D341Med (cell line): Measurements from ENCODE around the gene MPZL2.

Source experiments
- DNase-seq: peaks from one replicate; pipeline ENCODE4 v3.0.0; 2012; ENCODE audit warnings: low spot score

The MPZL2 gene

DNA sequence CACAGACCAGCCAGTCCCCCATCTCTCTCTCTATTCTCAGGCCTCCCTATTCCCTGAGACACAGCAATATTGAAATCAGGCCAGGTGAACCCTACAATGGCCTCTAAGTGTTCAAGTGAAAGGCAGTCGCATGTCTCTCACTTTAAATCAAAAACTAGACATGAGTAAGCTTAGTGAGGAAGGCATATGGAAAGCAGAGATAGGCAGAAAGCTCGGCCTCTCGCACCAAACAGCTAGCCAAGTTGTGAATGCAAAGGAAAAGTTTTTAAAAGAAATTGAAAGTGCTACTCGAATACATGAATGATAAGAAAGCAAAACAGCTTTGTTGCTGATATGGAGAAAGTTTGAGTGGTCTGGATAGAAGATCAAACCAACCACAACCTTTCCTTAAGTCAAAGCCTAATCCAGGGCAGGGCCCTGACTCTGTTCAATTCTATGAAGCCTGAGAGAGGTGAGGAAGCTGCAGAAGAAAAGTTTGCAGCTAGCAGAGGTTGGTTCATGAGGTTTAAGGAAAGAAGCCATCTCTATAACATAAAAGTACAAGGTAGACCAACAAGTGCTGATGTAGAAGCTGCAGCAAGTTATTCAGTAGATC, 19.8 kb upstream of the MPZL2 start:
- DNase-seq, result no peak

DNA sequence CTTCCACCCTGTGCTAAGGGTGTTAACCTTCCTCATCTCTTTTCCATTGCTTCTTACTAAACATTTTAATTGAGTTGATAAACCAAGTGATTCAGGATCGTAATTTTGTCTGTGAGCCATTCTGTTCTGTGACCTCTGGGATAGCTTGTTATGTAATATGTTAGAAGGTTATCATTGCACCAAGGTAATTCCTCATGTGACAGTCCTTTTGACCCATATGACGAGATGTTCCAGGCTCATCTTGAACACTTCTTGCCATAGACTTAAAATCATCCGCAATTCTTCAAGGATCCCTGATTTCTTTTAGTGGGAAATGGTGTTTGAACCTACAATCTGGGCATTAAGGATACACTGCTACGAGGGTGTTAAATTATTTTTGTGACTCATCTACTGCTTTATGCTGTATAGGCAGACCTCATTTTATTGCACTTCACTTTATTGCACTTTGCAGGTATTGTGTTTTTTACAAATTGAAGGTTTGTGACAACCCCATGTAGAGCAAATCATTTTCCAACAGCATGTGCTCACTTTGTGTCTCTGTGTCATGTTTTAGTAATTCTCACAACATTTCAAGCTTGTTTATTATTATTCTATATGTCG, 19.0 kb upstream of the MPZL2 start:
- no peak for DNase-seq

DNA sequence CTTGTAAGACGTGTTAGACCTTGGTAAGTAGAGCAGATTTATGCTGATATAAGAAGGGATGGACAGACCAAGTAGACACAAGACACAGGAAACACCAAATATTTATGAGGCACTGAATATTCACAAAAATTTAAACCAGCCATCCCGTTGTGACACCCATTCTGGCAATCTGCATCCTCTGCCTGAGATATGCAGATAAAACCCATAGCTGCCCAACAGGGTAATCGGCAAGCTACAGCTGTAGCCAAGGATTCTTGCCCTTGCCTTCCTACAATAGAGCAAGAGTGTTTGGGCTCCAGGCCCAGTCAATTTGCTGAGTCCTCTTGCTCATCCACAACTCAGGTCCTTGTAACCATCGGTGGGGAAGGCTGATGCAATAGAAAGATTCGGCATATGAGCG, 18.5 kb upstream of the MPZL2 start:
- DNase-seq, result no peak

DNA sequence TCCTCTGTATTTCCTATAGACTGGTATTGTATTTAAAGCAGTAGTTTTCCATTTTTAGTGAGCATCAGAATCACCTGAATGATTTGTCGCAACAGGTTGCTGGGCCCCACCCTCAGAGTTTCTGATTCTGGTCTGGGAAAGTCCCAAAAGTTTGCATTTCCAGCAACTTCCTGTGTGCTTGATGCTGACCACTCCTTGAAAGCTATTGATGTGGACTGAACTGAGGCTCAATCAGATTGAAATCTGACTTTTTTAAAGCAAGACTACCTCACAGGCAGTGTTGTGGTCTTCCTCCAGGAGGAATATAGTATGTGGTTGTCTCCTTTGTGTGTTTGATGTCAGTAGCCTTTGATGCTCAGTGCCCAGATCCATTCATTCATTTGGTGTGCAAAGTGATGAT, 17.2 kb upstream of the MPZL2 start:
- no peak for DNase-seq

DNA sequence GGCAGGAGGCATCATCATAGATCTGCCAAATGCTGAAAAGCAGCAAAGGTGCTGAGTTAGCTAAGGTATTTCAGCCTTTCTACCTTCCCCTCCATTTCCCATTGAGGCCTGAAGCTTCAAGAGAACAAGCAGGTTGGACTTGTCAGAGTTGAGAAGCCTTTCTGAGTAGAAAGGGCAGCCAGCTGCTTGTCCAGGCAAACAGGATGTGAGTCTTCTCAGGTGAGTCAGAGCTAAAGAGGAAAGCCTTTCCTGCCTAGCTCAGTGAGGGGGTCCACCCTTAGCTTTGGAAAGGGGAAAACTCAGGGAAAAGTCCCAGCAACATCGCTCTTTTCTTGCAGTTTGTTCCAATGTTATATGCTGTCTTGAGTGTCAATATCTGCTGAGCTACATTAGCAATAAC, 13.2 kb upstream of the MPZL2 start:
- no peak for DNase-seq

DNA sequence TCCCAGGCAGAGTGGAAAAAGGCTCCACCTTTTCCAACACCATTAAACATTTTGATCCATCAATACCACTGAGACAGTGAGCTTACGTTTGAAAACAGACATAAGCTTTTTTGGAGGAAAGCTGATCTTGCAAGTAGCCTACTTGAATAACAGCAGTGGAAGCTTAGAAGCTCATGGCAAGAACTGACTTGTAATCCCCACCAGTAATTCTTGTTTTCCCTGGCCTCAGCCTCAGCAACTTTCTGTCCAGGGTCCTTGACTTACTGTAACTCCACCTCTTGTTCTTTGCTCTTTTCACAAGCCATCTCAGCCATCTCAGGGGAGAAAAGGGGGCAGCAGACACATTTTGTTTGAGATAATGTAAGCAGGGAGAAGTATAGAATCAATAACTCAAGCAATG, 12.3 kb upstream of the MPZL2 start:
- DNase-seq, result no peak

DNA sequence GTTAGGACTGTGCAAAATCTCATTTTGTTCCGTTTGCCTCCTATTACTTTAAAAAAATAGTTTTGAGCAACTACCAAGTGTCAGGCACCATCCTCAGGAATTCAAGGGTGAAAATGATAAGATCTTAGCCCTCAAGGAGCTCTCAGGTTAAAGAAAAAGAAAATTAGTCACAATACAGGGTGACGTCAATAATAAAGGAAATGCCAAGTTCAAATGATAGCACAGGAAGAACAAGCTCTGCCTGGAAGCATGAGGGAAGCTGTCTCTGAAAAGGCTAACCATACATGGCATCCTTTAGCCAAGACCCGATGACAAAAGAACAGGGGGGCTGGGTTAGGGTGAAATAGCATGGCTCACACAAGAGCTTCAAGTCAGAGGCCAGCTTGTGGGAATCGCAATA, 11.1 kb upstream of the MPZL2 start:
- no peak for DNase-seq

DNA sequence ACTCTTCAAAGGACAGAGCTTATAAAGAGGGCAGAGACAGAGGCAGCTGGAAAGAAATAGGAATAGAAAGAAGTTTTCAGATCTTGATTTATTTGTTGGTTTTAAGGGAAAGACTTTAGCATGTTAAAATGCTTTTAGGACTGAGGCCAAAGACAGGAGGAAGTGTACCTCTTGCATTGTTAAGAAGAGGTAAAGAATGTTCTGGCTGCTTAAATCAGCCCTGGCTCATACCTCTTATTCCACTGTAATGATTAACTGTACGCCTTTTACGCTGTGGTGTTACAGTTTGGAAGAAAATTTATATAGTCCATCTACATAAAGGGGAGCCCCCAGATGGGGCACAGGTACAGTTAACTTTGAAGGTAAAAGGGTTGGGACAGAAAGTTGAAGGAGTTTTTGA, 10.1 kb upstream of the MPZL2 start:
- DNase-seq, result no peak

DNA sequence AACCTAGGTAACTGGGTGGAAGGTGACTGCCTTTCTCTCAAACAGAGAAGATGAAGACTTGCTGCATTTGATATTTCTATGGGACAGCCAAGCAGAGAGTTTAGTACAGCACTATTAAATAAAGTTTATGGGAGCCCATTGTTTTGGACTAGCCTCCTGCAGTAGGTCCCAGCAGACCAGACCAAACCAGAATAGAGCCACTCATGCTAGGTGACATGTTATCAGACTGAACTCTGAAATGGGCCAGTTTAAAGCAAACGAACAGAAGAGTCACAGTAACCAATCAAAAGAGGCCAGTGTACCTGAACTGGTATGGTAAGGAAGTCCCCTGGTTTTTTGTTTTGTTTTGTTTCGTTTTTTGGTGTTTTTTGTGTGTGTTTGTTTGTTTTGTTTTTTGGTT, 7.9 kb upstream of the MPZL2 start:
- DNase-seq, result no peak

DNA sequence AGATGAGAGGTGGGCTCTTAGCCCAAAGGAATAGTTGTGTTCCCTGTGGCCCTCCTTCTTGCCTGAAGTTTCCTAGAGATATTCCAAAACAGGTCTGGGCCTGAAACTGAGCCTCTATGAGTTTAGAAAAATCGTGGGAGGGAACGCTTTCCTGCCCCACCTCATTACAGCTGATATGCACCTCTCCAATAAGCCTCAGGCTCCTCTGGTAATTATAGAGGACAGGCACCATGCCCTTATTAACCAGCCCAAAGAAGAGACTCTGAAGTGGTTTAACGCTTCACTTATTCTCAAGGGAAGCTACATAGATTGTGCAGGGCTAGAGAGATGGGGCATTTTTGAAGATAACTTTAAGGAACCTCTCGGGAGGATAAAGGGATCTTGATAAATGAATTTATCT, 3.4 kb upstream of the MPZL2 start:
- DNase-seq, result no peak

DNA sequence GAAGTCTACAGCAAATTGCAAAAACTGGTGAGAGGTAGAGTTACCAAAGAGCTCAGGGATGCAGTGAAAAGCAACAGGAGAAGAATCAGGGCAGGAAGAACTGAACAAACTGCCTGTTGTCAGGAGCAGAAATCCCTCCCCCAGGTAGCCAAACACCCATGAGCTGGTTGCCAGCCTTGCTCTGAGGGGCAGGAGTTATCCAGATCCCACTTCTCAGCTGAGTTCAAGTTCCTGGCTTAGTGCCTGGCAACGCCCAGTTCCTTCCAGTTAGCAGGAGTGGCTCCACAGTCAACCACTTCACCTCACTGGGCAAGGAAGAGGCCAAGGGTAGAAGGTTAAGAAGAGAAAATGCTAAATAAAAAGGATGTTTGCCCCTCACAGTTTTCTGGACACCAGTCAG, 1.9 kb upstream of the MPZL2 start:
- DNase-seq, result no peak

DNA sequence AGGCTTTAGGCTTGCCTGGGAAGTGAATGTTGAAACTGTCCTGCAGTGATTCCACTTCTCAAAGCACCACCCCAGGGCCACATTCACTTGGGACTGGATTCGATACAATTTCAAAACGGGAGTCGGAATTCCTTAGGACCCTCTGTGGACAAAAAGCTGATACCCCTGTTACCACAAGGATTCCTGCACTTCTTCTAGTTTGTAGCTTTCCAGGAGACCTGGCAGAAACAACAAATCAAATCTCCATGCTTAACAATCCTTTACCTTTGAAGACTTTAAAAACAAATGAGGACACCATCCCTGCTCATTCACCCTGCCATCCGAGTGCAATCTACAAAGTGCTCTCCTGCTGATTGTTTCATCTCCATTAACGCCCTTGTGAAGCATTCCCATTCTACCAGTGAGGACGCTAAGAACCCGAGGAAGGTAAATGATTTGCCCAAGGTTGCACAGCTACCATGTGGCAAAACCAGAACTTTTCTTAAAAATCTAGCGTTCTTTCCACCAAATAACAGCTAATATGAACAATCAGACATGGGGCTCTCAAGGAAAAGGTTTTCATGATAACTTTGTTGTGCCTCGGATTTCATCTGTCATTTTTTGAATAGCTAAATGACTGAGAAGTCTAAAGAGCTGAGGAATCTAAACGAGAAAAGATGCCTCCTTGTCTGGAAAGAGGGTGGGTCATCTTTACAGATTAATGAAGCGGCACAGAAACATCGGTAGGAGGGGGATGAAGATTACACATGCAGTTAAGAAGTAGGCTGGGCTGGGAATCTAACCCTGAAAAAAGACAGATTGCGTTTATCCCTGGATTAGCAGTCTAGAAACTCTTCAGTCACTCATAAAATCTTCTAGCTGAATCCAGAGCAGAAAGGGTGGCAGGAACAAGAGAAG, 720 bp upstream of the MPZL2 start:
- DNase-seq, result no peak

DNA sequence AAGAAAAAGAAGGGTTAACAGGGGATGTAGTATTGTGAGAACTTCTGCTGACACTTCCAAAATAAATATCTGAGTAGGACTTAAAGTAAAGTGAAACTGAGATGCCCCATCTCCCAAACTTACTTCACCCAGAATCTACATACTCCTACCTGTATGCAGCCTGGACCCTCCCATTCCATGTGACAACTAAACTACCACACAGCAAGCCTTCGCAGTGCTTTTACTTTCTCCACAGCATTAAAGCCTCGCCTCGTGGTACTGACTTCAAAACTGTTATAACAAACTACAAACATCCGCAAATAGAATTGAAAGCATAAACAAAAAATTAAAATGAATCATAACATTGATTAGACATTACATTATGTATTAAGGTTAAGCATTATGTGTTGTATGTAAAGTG, 985 bp downstream of the MPZL2 start:
- no peak for DNase-seq

DNA sequence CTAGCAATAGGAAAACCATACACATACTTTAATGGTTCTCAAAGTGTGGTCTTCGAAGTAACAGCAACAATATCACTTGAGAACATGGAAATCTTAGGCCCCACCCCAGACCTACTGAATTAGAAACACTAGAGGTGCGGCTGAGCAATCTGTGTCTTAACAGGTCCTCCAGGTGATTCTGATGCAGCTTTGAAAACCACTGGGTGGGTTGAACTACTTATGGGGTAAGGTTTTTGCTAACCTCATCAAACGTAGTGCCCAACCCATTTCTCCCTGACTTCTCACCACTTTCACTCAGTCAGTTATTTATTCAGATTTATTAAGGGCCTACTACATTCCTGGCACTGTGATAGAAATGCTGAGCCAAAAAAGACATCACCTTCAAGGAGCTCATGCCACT, 3.7 kb downstream of the MPZL2 start:
- no peak for DNase-seq

DNA sequence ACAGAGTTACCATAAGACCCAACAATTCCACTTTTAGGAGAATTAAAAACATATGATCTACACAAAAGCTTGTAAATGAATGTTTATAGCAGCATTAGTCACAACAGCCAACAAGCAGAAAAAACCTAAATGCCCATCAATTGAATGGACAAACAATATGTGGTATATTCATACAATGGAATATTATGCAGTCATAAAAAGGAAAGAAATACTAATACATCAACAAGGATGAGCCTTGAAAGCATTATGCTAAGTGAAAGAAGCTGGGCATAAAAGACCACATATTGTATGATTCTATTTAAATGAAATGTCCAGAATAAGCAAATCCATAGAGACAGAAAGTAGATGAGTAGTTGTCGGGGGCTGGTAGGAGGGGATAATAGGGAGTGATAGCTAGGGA, 5.0 kb downstream of the MPZL2 start:
- no peak for DNase-seq

DNA sequence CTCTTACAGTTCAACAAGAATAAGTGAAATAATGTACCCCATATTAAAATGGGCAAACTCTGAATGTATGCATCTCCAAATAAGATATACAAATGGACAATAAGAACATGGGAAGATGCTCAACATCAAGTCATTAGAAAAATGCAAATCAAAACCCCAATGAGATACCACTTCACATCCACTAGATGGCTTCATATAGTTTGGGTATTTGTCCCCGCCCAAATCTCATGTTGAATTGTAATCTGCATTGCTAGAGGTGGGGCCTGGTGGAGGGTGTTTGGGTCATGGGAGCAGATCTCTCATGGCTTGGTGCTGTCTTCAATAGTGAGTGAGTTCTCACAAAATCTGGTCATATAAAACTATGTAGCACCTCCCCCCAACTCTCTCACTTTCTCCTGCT, 5.7 kb downstream of the MPZL2 start:
- no peak for DNase-seq

DNA sequence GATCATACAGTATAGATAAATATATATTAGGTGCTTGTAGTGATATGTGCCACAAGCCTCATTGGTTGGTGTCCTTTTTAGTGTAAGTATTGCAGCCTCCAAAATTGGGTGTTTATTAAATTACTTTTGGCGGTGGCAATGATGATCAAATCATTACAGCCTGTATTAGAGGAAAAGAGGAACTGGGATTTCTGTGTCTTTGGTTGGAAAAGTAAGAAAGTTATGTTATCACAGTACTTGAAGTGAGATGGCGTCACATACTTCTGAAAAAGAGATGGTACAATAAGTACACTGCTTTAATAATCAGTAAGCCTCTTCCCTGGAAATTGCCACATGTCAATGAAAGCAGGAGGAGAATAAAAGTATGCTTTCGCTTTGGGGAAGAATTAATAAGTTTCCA, 11.4 kb downstream of the MPZL2 start:
- no peak for DNase-seq

DNA sequence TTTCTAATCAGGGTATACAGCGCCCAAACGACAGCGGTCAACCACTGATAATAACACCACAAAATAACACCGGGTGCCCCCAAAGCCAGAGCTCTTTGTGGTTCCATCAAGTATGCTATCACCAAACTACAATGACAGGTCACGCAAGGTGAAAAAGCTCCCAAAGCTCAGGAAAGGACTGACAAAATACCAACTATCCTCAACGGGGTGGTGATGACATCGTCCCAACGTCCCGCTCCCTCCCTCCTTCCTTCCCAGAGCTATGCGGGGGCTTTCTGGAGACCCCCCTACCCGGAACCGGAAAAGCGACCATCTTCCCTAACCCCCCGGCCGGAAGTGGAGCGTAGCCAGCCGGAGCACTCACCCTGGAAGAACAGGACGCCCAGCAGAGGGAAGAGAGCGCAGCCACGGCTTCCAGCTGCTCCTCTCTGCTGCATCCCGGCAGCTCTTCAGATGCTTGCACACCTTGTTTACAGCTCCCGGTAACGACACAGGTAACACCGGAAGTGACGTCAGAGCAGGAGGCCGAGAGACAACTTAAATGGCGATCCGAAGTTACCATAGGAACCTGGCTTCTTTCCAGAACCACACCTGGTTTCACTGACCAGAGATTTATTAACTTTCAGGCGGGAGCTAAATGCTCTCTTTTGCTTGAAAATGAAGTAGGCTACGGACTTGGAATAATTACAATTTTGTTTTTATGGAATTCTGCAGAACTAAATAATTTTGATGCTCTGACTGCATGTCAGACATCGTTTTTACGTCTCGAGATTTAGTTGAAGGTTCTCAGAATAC, 12.0 kb downstream of the MPZL2 start, which contains the start of gene MPZL3:
MPZL3 (minus strand) TSS at position 508 of the 795 bp plus-strand sequence; CDS start at position 437, 71 bp downstream.
- peak; percentile 85 for DNase-seq

DNA sequence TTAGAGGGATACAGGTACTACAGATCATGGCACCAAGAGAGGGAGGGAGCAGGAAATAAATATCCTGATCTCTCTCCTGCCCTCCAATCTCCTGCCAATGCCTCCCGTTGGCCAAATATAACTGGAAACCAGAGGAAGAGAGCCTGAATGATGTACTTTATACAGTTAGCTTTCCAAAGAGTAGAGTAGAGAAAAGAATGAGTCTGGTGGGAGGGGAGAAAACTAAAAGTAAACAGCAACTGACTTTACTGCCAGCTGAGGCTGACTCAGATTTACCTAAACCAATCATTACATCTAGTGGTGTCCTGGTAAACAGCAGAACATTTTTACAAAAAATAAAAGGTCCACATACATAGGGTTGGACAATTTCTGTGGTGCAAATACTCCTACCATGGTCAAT, 17.1 kb downstream of the MPZL2 start:
- DNase-seq, result no peak

DNA sequence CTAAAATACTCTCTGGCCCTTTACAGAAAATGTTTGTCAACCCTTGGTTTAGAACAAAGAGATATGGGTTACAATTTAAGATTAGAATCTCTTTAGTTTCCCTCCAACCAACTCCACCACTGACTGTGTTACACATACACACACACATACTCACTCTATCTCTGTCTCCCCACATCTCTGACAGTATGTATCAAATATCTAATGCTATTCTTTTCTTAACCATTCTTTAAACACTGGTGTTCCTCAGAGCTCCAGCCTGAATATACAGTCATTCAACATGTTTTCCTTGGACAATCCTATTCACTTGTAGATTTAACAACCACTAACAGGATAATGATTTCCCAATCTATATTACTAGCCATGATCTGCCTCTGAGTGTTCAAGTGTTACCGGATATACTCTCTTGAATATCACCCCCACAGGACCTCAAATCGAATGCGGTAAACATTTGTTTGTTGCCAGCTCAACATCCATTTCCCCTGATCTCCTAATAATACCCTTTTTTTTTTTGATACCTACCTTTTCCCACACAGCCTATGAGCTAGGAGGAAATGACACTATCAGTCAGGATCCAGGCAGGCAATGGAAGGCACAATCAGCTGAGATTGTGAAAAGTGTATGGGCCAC, 18.0 kb downstream of the MPZL2 start:
- DNase-seq, result no peak

DNA sequence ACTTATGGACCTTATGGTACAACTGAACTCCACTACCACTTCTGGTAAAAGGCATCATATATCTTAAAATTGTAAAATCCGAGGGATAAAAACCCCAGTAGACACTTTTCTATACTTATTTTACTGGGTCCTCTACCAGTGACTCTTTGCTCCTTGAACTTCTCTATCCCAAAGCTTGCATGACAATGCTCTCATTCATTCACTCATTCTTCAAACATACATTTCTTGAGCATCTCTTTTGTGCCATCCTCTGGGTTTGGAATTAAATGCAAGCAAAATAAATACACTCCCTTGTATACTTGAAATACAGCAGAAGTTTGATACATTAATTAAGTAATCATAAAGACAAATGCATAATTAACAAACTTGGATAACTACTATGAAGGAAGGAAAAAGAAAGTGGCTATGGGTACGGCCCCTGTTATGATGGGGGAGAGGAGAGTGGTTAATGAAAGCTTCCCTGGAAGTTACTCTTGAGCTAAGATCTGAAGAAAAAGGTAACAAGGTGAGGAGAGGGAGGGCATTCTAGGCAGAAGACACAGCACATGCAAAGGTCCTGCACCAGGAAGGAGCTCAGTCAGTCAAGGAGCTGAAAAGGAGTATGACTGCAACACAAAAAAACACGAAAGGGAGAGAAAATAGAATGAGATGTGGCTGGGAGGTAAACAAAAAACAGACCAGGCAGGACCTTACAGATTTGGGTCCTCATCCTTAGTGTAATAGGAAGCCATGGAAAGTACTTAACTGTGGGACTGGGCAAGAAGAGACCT, 19.9 kb downstream of the MPZL2 start:
- no peak for DNase-seq
